H9 (cell line): ENCODE measurements around the gene OMG. TPM values are rescaled to one million over a fixed set of nuclear protein-coding genes. Genes with fewer than 3 reads are reported as not detected.

Experiments used
- DNase-seq: peaks from one replicate; pipeline ENCODE4 v3.0.0-alpha.2; 2017
- H2AFZ ChIP-seq: one replicate; pipeline ENCODE4 v1.6.1; 2013; ENCODE audit warnings: mild to moderate bottlenecking, low read length, control low read depth, moderate library complexity
- H2AK5ac ChIP-seq: 2 replicates; pipeline ENCODE4 v1.6.1; 2013; ENCODE audit warnings: low read length, control low read depth, mixed read lengths; ENCODE audit not compliant: insufficient read length
- H2BK120ac ChIP-seq: one replicate; pipeline ENCODE4 v1.6.1; 2013; ENCODE audit warnings: low read depth, mild to moderate bottlenecking, low read length, control low read depth, inconsistent platforms; ENCODE audit not compliant: poor library complexity, severe bottlenecking
- H2BK12ac ChIP-seq: 2 replicates; pipeline ENCODE4 v1.6.1; 2013; ENCODE audit warnings: low read length, control low read depth, mixed read lengths, low read depth; ENCODE audit not compliant: insufficient read length
- H2BK15ac ChIP-seq: 2 replicates; pipeline ENCODE4 v1.6.1; 2013; ENCODE audit warnings: low read depth, low read length, control low read depth
- H2BK20ac ChIP-seq: one replicate; pipeline ENCODE4 v1.6.1; 2013; ENCODE audit warnings: low read depth, mild to moderate bottlenecking, low read length, control low read depth, inconsistent platforms; ENCODE audit not compliant: poor library complexity, severe bottlenecking
- H2BK5ac ChIP-seq: 2 replicates; pipeline ENCODE4 v1.6.1; 2013; ENCODE audit warnings: low read length, control low read depth, mixed read lengths; ENCODE audit not compliant: insufficient read length
- H3K14ac ChIP-seq: 2 replicates; pipeline ENCODE4 v1.6.1; 2013; ENCODE audit warnings: low read length, control low read depth; ENCODE audit not compliant: insufficient read depth
- H3K18ac ChIP-seq: 2 replicates; pipeline ENCODE4 v1.6.1; 2013; ENCODE audit warnings: low read depth, mild to moderate bottlenecking, mixed read lengths, low read length, control low read depth; ENCODE audit not compliant: insufficient read length
- H3K23ac ChIP-seq: 2 replicates; pipeline ENCODE4 v1.6.1; 2013; ENCODE audit warnings: low read length, control low read depth, mixed read lengths, low read depth; ENCODE audit not compliant: insufficient read length
- H3K23me2 ChIP-seq: 2 replicates; pipeline ENCODE4 v1.6.1; 2013; ENCODE audit warnings: low read depth, mild to moderate bottlenecking, mixed read lengths, low read length, control low read depth; ENCODE audit not compliant: insufficient read length, poor library complexity, severe bottlenecking
- H3K27ac ChIP-seq: 2 replicates; pipeline ENCODE4 v1.5.1; 2013; ENCODE audit warnings: low read length, control low read depth, mixed read lengths, low read depth; ENCODE audit not compliant: insufficient read length
- H3K27me3 ChIP-seq: 2 replicates; pipeline ENCODE4 v1.6.1; 2013; ENCODE audit warnings: low read length, control low read depth, inconsistent platforms; ENCODE audit not compliant: insufficient read depth
- H3K4ac ChIP-seq: 2 replicates; pipeline ENCODE4 v1.6.1; 2013; ENCODE audit warnings: low read depth, mild to moderate bottlenecking, control low read depth, inconsistent platforms, low read length, moderate library complexity
- H3K4me1 ChIP-seq: 2 replicates; pipeline ENCODE4 v1.6.1; 2013; ENCODE audit warnings: low read length, control low read depth, inconsistent platforms; ENCODE audit not compliant: insufficient read depth
- H3K4me2 ChIP-seq: 2 replicates; pipeline ENCODE4 v1.6.1; 2013; ENCODE audit warnings: low read length, control low read depth, mixed read lengths; ENCODE audit not compliant: insufficient read length, insufficient read depth
- H3K56ac ChIP-seq: 2 replicates; pipeline ENCODE4 v1.6.1; 2013; ENCODE audit warnings: low read depth, mild to moderate bottlenecking, mixed read lengths, low read length, control low read depth; ENCODE audit not compliant: insufficient read length
- H3K79me1 ChIP-seq: 2 replicates; pipeline ENCODE4 v1.6.1; 2013; ENCODE audit warnings: low read depth, mild to moderate bottlenecking, moderate library complexity, low read length, control low read depth, inconsistent platforms; ENCODE audit not compliant: insufficient read depth, poor library complexity, severe bottlenecking
- H3K79me2 ChIP-seq: 2 replicates; pipeline ENCODE4 v1.6.1; 2013; ENCODE audit warnings: low read length, control low read depth, inconsistent platforms; ENCODE audit not compliant: insufficient read depth
- H3K9ac ChIP-seq: 2 replicates; pipeline ENCODE4 v1.6.1; 2013; ENCODE audit warnings: low read length, control low read depth, mixed read lengths; ENCODE audit not compliant: insufficient read length; ENCODE audit errors: extremely low read depth
- H3K9me3 ChIP-seq: one replicate; pipeline ENCODE4 v1.6.1; 2013; ENCODE audit warnings: low read depth, low read length, inconsistent platforms; ENCODE audit not compliant: control insufficient read depth
- H3T11ph ChIP-seq: one replicate; pipeline ENCODE4 v1.6.1; 2013; ENCODE audit warnings: mild to moderate bottlenecking, low read length, control low read depth, inconsistent platforms
- H4K20me1 ChIP-seq: one replicate; pipeline ENCODE4 v1.6.1; 2013; ENCODE audit not compliant: control insufficient read depth, insufficient read length, insufficient read depth
- H4K5ac ChIP-seq: 2 replicates; pipeline ENCODE4 v1.6.1; 2013; ENCODE audit warnings: low read depth, mild to moderate bottlenecking, mixed read lengths, low read length, control low read depth; ENCODE audit not compliant: insufficient read length
- H4K8ac ChIP-seq: replicated peaks from 2 replicates; pipeline ENCODE4 v1.6.1; 2013; ENCODE audit warnings: low read length, control low read depth, mixed read lengths, low read depth; ENCODE audit not compliant: insufficient read length
- H4K91ac ChIP-seq: 2 replicates; pipeline ENCODE4 v1.6.1; 2013; ENCODE audit warnings: low read depth, mild to moderate bottlenecking, moderate library complexity, mixed read lengths, low read length, control low read depth; ENCODE audit not compliant: insufficient read length
- H3K27ac Mint-ChIP-seq, 3 experiments: 2 replicates in 2 of 3; 3 replicates in 1 of 3; pipeline ENCODE4 v1.8.0; 2020 to 2021; ENCODE audit warnings: mixed read lengths in 3 of 3, mild to moderate bottlenecking in 1 of 3, moderate library complexity in 1 of 3
- H3K27me3 Mint-ChIP-seq: 2 replicates; pipeline ENCODE4 v1.8.0; 2021; ENCODE audit warnings: low read depth, mild to moderate bottlenecking, moderate library complexity, mixed read lengths
- H3K36me3 Mint-ChIP-seq, 3 experiments: 2 replicates in 2 of 3; 3 replicates in 1 of 3; pipeline ENCODE4 v1.8.0; 2020 to 2021; ENCODE audit warnings: low read depth in 3 of 3, mixed read lengths in 3 of 3; ENCODE audit not compliant: insufficient read depth in 1 of 3
- H3K4me1 Mint-ChIP-seq, 2 experiments: 2 replicates each; pipeline ENCODE4 v1.8.0; 2020; ENCODE audit warnings: mixed read lengths in 2 of 2
- H3K4me3 Mint-ChIP-seq, 2 experiments: 2 replicates in 1 of 2; 3 replicates in 1 of 2; pipeline ENCODE4 v1.8.0; 2020 to 2021; ENCODE audit warnings: mild to moderate bottlenecking in 2 of 2, mixed read lengths in 2 of 2, moderate library complexity in 1 of 2
- H3K9me3 Mint-ChIP-seq, 2 experiments: 2 replicates in 1 of 2; 3 replicates in 1 of 2; pipeline ENCODE4 v1.8.0; 2020; ENCODE audit warnings: mild to moderate bottlenecking in 2 of 2, mixed read lengths in 2 of 2, moderate library complexity in 1 of 2
- CTCF ChIP-seq: fragments of 200-600 bp; sonication (generic); conservative IDR thresholded peaks from 3 replicates; pipeline ENCODE4 v1.8.0; 2021; ENCODE audit warnings: antibody characterized with exemption, mild to moderate bottlenecking
- WGBS: extraction: QIAGEN DNeasy Blood & Tissue Kit; methylation state at CpG from one replicate; pipeline ENCODE4 v1.1.7; 2013; ENCODE audit warnings: missing lambda C conversion rate, low lambda C conversion rate, mixed read lengths; ENCODE audit not compliant: insufficient read length; ENCODE audit errors: extremely low coverage; 5-methylcytosine and 5-hydroxymethylcytosine counted together
- total RNA-seq: library from RNA; stranded (reverse); gene quantifications from 2 replicates; pipeline ENCODE4 v1.2.1, GENCODE V29; 2021

Gene OMG
- total RNA-seq, 1 experiment from 2014 or later = not detected

DNA sequence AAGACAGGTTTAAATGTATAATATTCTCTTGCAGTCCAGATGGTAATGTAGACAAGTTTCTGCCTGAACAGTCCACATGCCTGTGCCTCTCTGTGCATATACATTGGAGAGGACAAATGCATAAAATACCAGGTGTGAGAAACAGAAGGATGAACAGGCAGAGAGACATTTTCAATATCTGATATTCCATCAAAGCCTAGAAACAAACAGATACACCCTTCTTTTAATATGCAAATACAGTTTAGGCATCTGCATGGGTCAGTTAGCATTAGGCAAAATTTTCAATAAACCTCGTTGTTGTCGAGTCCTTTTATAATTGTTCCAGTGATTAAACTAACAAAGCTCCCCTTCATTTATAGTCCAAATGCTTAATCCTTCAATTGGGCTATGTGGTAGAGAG, 897 bp downstream of the OMG start:
- Histone ChIP-seq H3K14ac (no peak overlapping the region), H2BK15ac (no peak overlapping the region), H2BK20ac (no peak overlapping the region), H3K27me3 (no peaks in the 10 kb centered on the region), H2AFZ (no peak overlapping the region), H3K79me1 (no peaks in the 10 kb centered on the region), H3K9me3 (no peaks in the 10 kb centered on the region), H3K4ac (no peak overlapping the region), H2AK5ac (no peak overlapping the region), H3K9ac (no peak overlapping the region), H3K18ac (no peak overlapping the region), H3K4me2 (no peak overlapping the region), H3T11ph (no peak overlapping the region), H3K23ac (no peak overlapping the region), H3K27ac (no peak overlapping the region), H3K23me2 (no peaks in the 10 kb centered on the region), H4K20me1 (no peaks in the 10 kb centered on the region), H3K79me2 (no peaks in the 10 kb centered on the region), H3K4me1 (no peaks in the 10 kb centered on the region), H2BK12ac (no peak overlapping the region), H3K56ac (no peak overlapping the region), H4K91ac (no peak overlapping the region), H2BK5ac (no peak overlapping the region), H2BK120ac (no peak overlapping the region), H4K8ac (no peak overlapping the region), H4K5ac (no peak overlapping the region)
- Mint-ChIP-seq H3K27me3 (no peaks in the 10 kb centered on the region), H3K36me3 (peaks cover 0 to 4% (median 0%) of the 10 kb centered on the region in 3 experiments; a peak in 1 of 7 replicates), H3K9me3 (no peaks in the 10 kb centered on the region), H3K4me1 (peaks cover 16% of the 10 kb centered on the region in 2 experiments), H3K4me3 (no peak overlapping the region), H3K27ac (no peak overlapping the region)
- no peak for DNase-seq
- WGBS = no CpG with 5 or more reads among the region's 2 CpGs
- TF ChIP-seq CTCF = no peak
